IMR-90 (cell line): ENCODE results near the gene PLD5. TPM values are rescaled to one million over a fixed set of nuclear protein-coding genes. Genes with fewer than 3 reads are reported as not detected.

Experiments used
- ATAC-seq: fragments of 200-7000 bp; cut with Tn5 transposase; 2 replicates; pipeline ENCODE4 v1.9.1; 2020; ENCODE audit warnings: low read depth, mild to moderate bottlenecking, moderate library complexity
- BruUV-seq: library from RNA; stranded (reverse); fragments of 400-500 nt; replicated peaks from 2 replicates; lab custom pipeline; 2021; lab: Mats Ljungman, UMichigan
- CTCF ChIA-PET: fragments of 300-600 bp; formaldehyde crosslinking; extraction: SDS; loops from one replicate; lab custom pipeline; 2021; ENCODE audit warnings: antibody characterized with exemption; lab: Yijun Ruan, JAX
- POLR2A ChIA-PET: fragments of 300-600 bp; sonication (Branson Sonifier 250); formaldehyde crosslinking; loops from one replicate; lab custom pipeline; 2022; ENCODE audit warnings: antibody characterized with exemption; ENCODE audit not compliant: unreplicated experiment; lab: Charles Lee
- DNase-seq: peaks from one replicate; pipeline ENCODE4 v3.0.0; 2013
- H2AFZ ChIP-seq: replicated peaks from 2 replicates; pipeline ENCODE3; 2013; ENCODE audit warnings: low read length, mild to moderate bottlenecking; ENCODE audit not compliant: poor library complexity
- H2AK5ac ChIP-seq: 2 replicates; pipeline ENCODE4 v1.6.1; 2013; ENCODE audit warnings: low read depth, low read length, inconsistent platforms
- H2AK9ac ChIP-seq: replicated peaks from 2 replicates; pipeline ENCODE3; 2013; ENCODE audit warnings: mild to moderate bottlenecking, low read depth, low read length, moderate library complexity; ENCODE audit not compliant: poor library complexity
- H2BK120ac ChIP-seq: 2 replicates; pipeline ENCODE4 v1.6.1; 2013; ENCODE audit warnings: low read depth, low read length, inconsistent platforms
- H2BK15ac ChIP-seq: 3 replicates; pipeline ENCODE4 v1.6.1; 2013; ENCODE audit warnings: low read depth, low read length, inconsistent platforms
- H2BK20ac ChIP-seq: 2 replicates; pipeline ENCODE4 v1.6.1; 2013; ENCODE audit warnings: low read depth, mild to moderate bottlenecking, inconsistent platforms, low read length, moderate library complexity
- H2BK5ac ChIP-seq: 2 replicates; pipeline ENCODE4 v1.6.1; 2013; ENCODE audit warnings: mild to moderate bottlenecking, low read depth, low read length, inconsistent platforms; ENCODE audit not compliant: poor library complexity, severe bottlenecking
- H3K14ac ChIP-seq: replicated peaks from 2 replicates; pipeline ENCODE4 v1.6.1; 2013; ENCODE audit warnings: low read depth, low read length, inconsistent platforms
- H3K18ac ChIP-seq: 2 replicates; pipeline ENCODE4 v1.6.1; 2013; ENCODE audit warnings: low read depth, low read length, control low read depth
- H3K23ac ChIP-seq: 2 replicates; pipeline ENCODE4 v1.6.1; 2013; ENCODE audit warnings: low read depth, low read length, inconsistent platforms
- H3K27ac ChIP-seq: 2 replicates; pipeline ENCODE4 v1.5.1; 2013; ENCODE audit warnings: mild to moderate bottlenecking, control low read depth, low read length; ENCODE audit not compliant: insufficient read depth
- H3K27me3 ChIP-seq: 2 replicates; pipeline ENCODE4 v1.6.1; 2013; ENCODE audit warnings: low read length; ENCODE audit not compliant: control insufficient read depth, insufficient read depth
- H3K36me3 ChIP-seq: 2 replicates; pipeline ENCODE4 v1.6.1; 2013; ENCODE audit warnings: low read length, mixed read lengths; ENCODE audit not compliant: control insufficient read depth, insufficient read depth
- H3K4ac ChIP-seq: 2 replicates; pipeline ENCODE4 v1.6.1; 2013; ENCODE audit warnings: low read depth, low read length, inconsistent platforms
- H3K4me1 ChIP-seq: 2 replicates; pipeline ENCODE4 v1.6.1; 2013; ENCODE audit warnings: low read length, mixed read lengths; ENCODE audit not compliant: control insufficient read depth, insufficient read depth
- H3K4me2 ChIP-seq: 2 replicates; pipeline ENCODE4 v1.6.1; 2013; ENCODE audit warnings: low read depth, mild to moderate bottlenecking, control low read depth, low read length, moderate library complexity
- H3K4me3 ChIP-seq: 2 replicates; pipeline ENCODE4 v1.5.1; 2013; ENCODE audit warnings: low read depth, mild to moderate bottlenecking, control low read depth, low read length, moderate library complexity; ENCODE audit not compliant: insufficient read depth
- H3K56ac ChIP-seq: 2 replicates; pipeline ENCODE4 v1.6.1; 2013; ENCODE audit warnings: low read length, inconsistent platforms; ENCODE audit not compliant: insufficient read depth; ENCODE audit errors: extremely low read depth
- H3K79me1 ChIP-seq, 2 experiments: 2 replicates each; pipeline ENCODE4 v1.6.1; 2013; ENCODE audit warnings: low read length in 2 of 2, inconsistent platforms in 1 of 2, low read depth in 1 of 2
- H3K9ac ChIP-seq: 2 replicates; pipeline ENCODE4 v1.6.1; 2013; ENCODE audit warnings: low read depth, low read length, control low read depth
- H3K9me1 ChIP-seq: 2 replicates; pipeline ENCODE4 v1.6.1; 2013; ENCODE audit warnings: low read length, inconsistent platforms; ENCODE audit not compliant: insufficient read depth
- H3K9me3 ChIP-seq: 2 replicates; pipeline ENCODE4 v1.6.1; 2013; ENCODE audit warnings: low read length; ENCODE audit not compliant: control insufficient read depth, insufficient read depth
- H4K20me1 ChIP-seq: 2 replicates; pipeline ENCODE4 v1.6.1; 2013; ENCODE audit warnings: low read length, inconsistent platforms; ENCODE audit not compliant: insufficient read depth
- H4K5ac ChIP-seq: 2 replicates; pipeline ENCODE4 v1.6.1; 2013; ENCODE audit warnings: mild to moderate bottlenecking, low read depth, low read length, control low read depth
- H4K8ac ChIP-seq, 2 experiments: 2 replicates each; pipeline ENCODE4 v1.6.1; 2013; ENCODE audit warnings: low read depth in 2 of 2, low read length in 2 of 2, control low read depth in 1 of 2, inconsistent platforms in 1 of 2
- H4K91ac ChIP-seq: 2 replicates; pipeline ENCODE4 v1.6.1; 2013; ENCODE audit warnings: low read depth, low read length, inconsistent platforms; ENCODE audit not compliant: insufficient read depth
- CEBPB ChIP-seq: IDR thresholded peaks from 2 replicates; pipeline ENCODE4 v1.6.1; 2012; ENCODE audit warnings: low read depth, low read length, improper control_type of control experiment
- CHD1 ChIP-seq: IDR thresholded peaks from 2 replicates; pipeline ENCODE4 v1.6.1; 2012; ENCODE audit warnings: low read depth, low read length, improper control_type of control experiment
- FOS ChIP-seq: fragments of 150-350 bp; IDR thresholded peaks from 2 replicates; pipeline ENCODE4 v1.6.1; 2016; ENCODE audit warnings: low read depth, low read length
- MAFK ChIP-seq: IDR thresholded peaks from 2 replicates; pipeline ENCODE4 v1.6.1; 2012; ENCODE audit warnings: low read depth, low read length, improper control_type of control experiment
- MAZ ChIP-seq: IDR thresholded peaks from 2 replicates; pipeline ENCODE4 v1.6.1; 2012; ENCODE audit warnings: low read depth, mild to moderate bottlenecking, low read length, improper control_type of control experiment, moderate library complexity, borderline replicate concordance
- MXI1 ChIP-seq: IDR thresholded peaks from 2 replicates; pipeline ENCODE4 v1.6.1; 2012; ENCODE audit warnings: low read depth, mild to moderate bottlenecking, low read length, moderate library complexity, borderline replicate concordance
- POLR2A ChIP-seq: IDR thresholded peaks from 2 replicates; pipeline ENCODE4 v1.6.1; 2012; ENCODE audit warnings: mild to moderate bottlenecking, low read depth, low read length
- RAD21 ChIP-seq: IDR thresholded peaks from 2 replicates; pipeline ENCODE4 v1.6.1; 2012; ENCODE audit warnings: low read length, improper control_type of control experiment
- RCOR1 ChIP-seq: IDR thresholded peaks from 2 replicates; pipeline ENCODE4 v1.6.1; 2012; ENCODE audit warnings: mild to moderate bottlenecking, low read length, improper control_type of control experiment; ENCODE audit not compliant: insufficient replicate concordance
- RFX5 ChIP-seq: IDR thresholded peaks from 2 replicates; pipeline ENCODE4 v1.8.0; 2012; ENCODE audit warnings: low read depth, mild to moderate bottlenecking, low read length, moderate library complexity
- SMC3 ChIP-seq: fragments of 150-350 bp; IDR thresholded peaks from 2 replicates; pipeline ENCODE4 v1.6.1; 2016; ENCODE audit warnings: low read depth, mild to moderate bottlenecking, antibody characterized with exemption, low read length, moderate library complexity
- WGBS, 2 experiments: methylation state at CpG; one replicate each; pipeline versions ENCODE4 v1.1.5 to v1.1.7; 2013; ENCODE audit warnings: missing lambda C conversion rate in 2 of 2; ENCODE audit not compliant: insufficient read length in 1 of 2; ENCODE audit errors: extremely low coverage in 2 of 2; 5-methylcytosine and 5-hydroxymethylcytosine counted together
- dilution Hi-C: fragments of 300-500 bp; cut with HindIII; formaldehyde crosslinking; loops from one replicate; pipeline ENCODE4 v1.14.3; 2018; ENCODE audit warnings: low sequenced_read_pairs; ENCODE audit not compliant: unreplicated experiment
- in situ Hi-C: fragments of 300-500 bp; cut with MboI; formaldehyde crosslinking; loops from 3 replicates; pipeline ENCODE4 v1.14.3; 2019; ENCODE audit warnings: low sequenced_read_pairs, inconsistent platforms, mixed read lengths
- intact Hi-C: fragments of 100-400 bp; cut with micrococcal nuclease; formaldehyde crosslinking; loops from 2 replicates; pipeline ENCODE4 v1.10.0; 2022
- polyA plus RNA-seq, 3 experiments: library from polyadenylated mRNA; depleted of rRNA; stranded (reverse); fragments of >200 nt; gene quantifications; 2 replicates each; pipeline ENCODE4 v1.2.3, GENCODE V29; 2012; ENCODE audit warnings: low replicate concordance in 1 of 3
- total RNA-seq: library from RNA; depleted of rRNA; stranded (reverse); fragments of >200 nt; gene quantifications from 2 replicates; pipeline ENCODE4 v1.2.3, GENCODE V29; 2012
- TF ChIP-seq, protein P1 (sequence below): fragments of 150-350 bp; IDR thresholded peaks from 2 replicates; pipeline ENCODE4 v1.6.1; 2016; ENCODE audit warnings: low read depth, mild to moderate bottlenecking, low read length, moderate library complexity, borderline replicate concordance
- TF ChIP-seq, protein P2 (sequence below): conservative IDR thresholded peaks from 2 replicates; pipeline ENCODE4 v1.5.1; 2012; ENCODE audit warnings: mild to moderate bottlenecking, low read depth, low read length, improper control_type of control experiment
- TF ChIP-seq, protein P3 (sequence below): fragments of 150-350 bp; IDR thresholded peaks from 2 replicates; pipeline ENCODE4 v1.6.1; 2017; ENCODE audit warnings: mild to moderate bottlenecking, antibody characterized with exemption, low read length, low read depth

Gene PLD5
- total and polyA plus RNA-seq, 2 of the 4 experiments (the other 2 are of a cell fraction), result not detected

DNA sequence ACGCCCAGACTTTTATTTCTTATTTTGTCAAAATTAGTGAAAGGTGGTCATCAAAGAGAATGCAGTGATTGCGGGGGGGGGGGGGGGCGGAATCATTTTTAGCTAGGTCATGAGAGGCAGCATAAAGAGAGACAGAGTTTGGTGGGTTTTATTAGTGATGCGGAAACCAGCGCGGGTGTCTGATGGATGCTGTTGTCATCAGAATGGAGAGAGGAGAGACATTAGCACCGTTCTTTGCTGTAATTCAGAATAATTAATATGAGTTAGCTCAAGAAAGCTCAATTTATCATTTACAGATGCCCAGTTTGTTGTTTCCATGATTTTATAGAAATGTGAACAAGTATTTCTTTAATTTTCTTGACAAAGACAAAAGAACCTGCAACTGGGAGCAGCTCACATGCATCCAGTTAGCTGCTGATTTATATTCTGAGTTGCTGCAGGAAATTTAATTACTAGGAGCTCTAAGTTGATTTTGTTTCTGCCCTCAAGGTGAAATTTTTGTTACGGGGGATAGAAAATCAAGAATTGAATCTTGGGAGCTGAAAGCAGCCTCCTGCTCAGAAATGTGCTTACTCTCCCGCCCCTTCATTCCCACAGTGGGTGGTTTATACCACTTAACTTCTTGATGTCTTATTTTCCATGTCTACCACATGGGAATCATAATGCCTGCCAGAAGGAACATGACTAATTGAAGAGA is 392.2 kb downstream of the PLD5 start:
- Histone ChIP-seq H2BK5ac (no peak overlapping the region), H3K9me1 (no peaks in the 10 kb centered on the region), H2AFZ (no peak overlapping the region), H2BK20ac (no peak overlapping the region), H4K5ac (no peak overlapping the region), H3K23ac (no peak overlapping the region), H3K56ac (no peak overlapping the region), H2BK15ac (no peak overlapping the region), H2AK9ac (no peak overlapping the region), H3K4me1 (no peaks in the 10 kb centered on the region), H4K20me1 (no peaks in the 10 kb centered on the region), H3K4ac (no peak overlapping the region), H3K79me1 (no peaks in the 10 kb centered on the region), H4K91ac (no peak overlapping the region), H3K27me3 (no peaks in the 10 kb centered on the region), H3K9me3 (peaks cover 14% of the 10 kb centered on the region), H3K36me3 (no peaks in the 10 kb centered on the region), H3K4me2 (no peak overlapping the region), H3K4me3 (no peak overlapping the region), H3K18ac (no peak overlapping the region), H3K9ac (no peak overlapping the region), H4K8ac (no peak overlapping the region), H2BK120ac (no peak overlapping the region), H3K14ac (no peak overlapping the region), H2AK5ac (no peak overlapping the region), H3K27ac (no peak overlapping the region)
- intact Hi-C loops, result no loop called here
- no TSS peak for BruUV-seq
- WGBS, 2 experiments, result no CpG with 5 or more reads among the region's 9 CpGs
- dilution Hi-C loops, result no loop called here
- CTCF ChIA-PET, result no interaction called here
- DNase-seq, result no peak
- in situ Hi-C loops, result no loop called here
- ATAC-seq, result no peak
- TF ChIP-seq CHD1 (no peak), FOS (no peak), MAFK (no peak), CEBPB (no peak), MAZ (no peak), RAD21 (no peak), RFX5 (no peak), SMC3 (no peak), RCOR1 (no peak), MXI1 (no peak), POLR2A (no peak)
- TF ChIP-seq, protein P1, sequence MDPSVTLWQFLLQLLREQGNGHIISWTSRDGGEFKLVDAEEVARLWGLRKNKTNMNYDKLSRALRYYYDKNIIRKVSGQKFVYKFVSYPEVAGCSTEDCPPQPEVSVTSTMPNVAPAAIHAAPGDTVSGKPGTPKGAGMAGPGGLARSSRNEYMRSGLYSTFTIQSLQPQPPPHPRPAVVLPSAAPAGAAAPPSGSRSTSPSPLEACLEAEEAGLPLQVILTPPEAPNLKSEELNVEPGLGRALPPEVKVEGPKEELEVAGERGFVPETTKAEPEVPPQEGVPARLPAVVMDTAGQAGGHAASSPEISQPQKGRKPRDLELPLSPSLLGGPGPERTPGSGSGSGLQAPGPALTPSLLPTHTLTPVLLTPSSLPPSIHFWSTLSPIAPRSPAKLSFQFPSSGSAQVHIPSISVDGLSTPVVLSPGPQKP, result no peak
- TF ChIP-seq, protein P2, sequence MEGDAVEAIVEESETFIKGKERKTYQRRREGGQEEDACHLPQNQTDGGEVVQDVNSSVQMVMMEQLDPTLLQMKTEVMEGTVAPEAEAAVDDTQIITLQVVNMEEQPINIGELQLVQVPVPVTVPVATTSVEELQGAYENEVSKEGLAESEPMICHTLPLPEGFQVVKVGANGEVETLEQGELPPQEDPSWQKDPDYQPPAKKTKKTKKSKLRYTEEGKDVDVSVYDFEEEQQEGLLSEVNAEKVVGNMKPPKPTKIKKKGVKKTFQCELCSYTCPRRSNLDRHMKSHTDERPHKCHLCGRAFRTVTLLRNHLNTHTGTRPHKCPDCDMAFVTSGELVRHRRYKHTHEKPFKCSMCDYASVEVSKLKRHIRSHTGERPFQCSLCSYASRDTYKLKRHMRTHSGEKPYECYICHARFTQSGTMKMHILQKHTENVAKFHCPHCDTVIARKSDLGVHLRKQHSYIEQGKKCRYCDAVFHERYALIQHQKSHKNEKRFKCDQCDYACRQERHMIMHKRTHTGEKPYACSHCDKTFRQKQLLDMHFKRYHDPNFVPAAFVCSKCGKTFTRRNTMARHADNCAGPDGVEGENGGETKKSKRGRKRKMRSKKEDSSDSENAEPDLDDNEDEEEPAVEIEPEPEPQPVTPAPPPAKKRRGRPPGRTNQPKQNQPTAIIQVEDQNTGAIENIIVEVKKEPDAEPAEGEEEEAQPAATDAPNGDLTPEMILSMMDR, result no peak
- TF ChIP-seq, protein P3, sequence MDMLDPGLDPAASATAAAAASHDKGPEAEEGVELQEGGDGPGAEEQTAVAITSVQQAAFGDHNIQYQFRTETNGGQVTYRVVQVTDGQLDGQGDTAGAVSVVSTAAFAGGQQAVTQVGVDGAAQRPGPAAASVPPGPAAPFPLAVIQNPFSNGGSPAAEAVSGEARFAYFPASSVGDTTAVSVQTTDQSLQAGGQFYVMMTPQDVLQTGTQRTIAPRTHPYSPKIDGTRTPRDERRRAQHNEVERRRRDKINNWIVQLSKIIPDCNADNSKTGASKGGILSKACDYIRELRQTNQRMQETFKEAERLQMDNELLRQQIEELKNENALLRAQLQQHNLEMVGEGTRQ, result no peak
- POLR2A ChIA-PET, result no interaction called here
